Activated CD4-positive, alpha-beta memory T cell treated with anti-CD3 and anti-CD28 coated beads, Interleukin-2, amount 10 ng/mL, durations not matched to agents 7 days and 5 days (primary cell): Measurements from ENCODE around the gene OR51E2. TPM values are rescaled to one million over a fixed set of nuclear protein-coding genes. Genes with fewer than 3 reads are reported as not detected.

Experiments
- CTCF ChIA-PET: fragments of 350-600 bp; sonication (Branson Sonifier 250); formaldehyde crosslinking; loops from one replicate; lab custom pipeline; 2021; ENCODE audit warnings: antibody characterized with exemption, inconsistent platforms; lab: Charles Lee
- POLR2A ChIA-PET: fragments of 350-600 bp; sonication (Branson Sonifier 250); formaldehyde crosslinking; loops from one replicate; lab custom pipeline; 2021; ENCODE audit warnings: antibody characterized with exemption; lab: Charles Lee
- DNase-seq: peaks from one replicate; pipeline ENCODE4 v3.0.0-alpha.2; 2020
- H3K27ac Mint-ChIP-seq: one replicate; pipeline ENCODE4 v1.8.0; 2021; ENCODE audit warnings: mild to moderate bottlenecking, mixed read lengths
- H3K27me3 Mint-ChIP-seq: one replicate; pipeline ENCODE4 v1.8.0; 2021; ENCODE audit warnings: mixed read lengths
- H3K36me3 Mint-ChIP-seq: one replicate; pipeline ENCODE4 v1.8.0; 2021; ENCODE audit warnings: low read depth, mixed read lengths
- H3K4me1 Mint-ChIP-seq: one replicate; pipeline ENCODE4 v1.8.0; 2021; ENCODE audit warnings: mixed read lengths
- H3K4me3 Mint-ChIP-seq: one replicate; pipeline ENCODE4 v1.8.0; 2021; ENCODE audit warnings: mild to moderate bottlenecking, mixed read lengths
- H3K9me3 Mint-ChIP-seq: one replicate; pipeline ENCODE4 v1.8.0; 2021; ENCODE audit warnings: mixed read lengths
- total RNA-seq, 2 experiments: library from RNA; stranded (reverse); gene quantifications; one replicate each; pipeline ENCODE4 v1.2.3, GENCODE V29; 2021

The OR51E2 gene
- total RNA-seq, 2 experiments from 2014 or later, result not detected

DNA sequence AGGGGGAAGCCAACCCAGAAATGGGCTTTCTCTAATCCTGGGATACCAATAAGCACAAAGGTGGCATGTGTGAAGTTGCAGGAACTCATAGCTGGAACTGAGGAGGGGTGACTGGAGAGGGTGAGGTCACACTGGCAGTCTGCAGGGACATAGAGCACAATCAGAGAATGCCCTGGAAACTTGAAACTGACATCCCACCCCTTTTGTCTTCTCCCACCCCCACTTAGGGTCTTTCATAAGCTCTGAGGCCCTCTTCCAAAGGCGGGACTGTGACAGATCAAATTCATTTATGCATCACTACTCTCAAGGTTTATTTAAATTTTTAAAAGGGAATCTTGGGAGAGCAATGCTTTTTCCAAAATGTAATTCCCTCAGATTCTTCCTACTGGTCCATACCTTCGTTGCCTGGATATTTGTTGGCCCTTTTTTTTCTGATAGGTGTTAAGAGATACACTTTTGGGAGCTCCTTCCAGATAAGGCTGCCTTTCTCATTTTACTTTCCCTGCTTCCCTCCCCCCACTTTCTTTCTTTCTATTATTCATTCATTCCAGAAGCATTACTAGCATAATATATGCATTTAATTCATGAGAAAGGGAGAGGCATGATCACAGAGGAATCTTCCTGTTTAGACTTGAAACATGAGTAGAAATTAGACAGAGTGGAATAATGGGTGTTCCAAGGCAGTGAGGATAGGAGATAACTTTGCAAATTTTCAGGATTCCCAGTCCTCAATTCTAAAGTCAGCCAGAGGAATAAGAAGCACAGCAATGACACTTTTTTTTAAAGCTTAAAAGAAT, 14.8 kb downstream of the OR51E2 start:
- DNase-seq, result no peak
- Mint-ChIP-seq H3K4me3 (no peak overlapping the region), H3K4me1 (no peaks in the 10 kb centered on the region), H3K27ac (no peak overlapping the region), H3K27me3 (no peaks in the 10 kb centered on the region), H3K9me3 (no peaks in the 10 kb centered on the region), H3K36me3 (no peaks in the 10 kb centered on the region)
- ChIA-PET POLR2A (no interaction called here), CTCF (interaction anchor here (1.0 kb wide), 1 partner anchor 10 kb away, joined by 3 read pairs; no protein-coding TSS in a partner anchor)

DNA sequence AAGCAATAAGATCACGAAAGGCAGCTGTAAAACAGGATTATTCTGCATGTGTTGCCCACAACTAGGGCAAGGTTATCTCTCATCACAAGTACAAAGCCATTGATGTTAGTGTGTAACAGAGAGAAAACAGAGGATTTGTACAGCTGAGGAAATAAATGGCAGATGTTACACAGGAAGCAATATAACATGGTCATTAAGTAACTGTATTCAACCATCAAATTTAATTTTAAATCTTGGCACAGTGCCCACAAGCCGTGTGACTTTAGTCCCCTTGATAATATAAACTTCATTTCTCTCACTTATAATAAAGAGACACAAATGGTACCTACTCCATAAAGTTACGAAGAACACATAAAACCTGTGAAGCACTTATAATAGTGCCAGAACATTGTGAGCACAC, 17.3 kb downstream of the OR51E2 start:
- Mint-ChIP-seq H3K27me3 (no peaks in the 10 kb centered on the region), H3K27ac (no peak overlapping the region), H3K4me1 (no peaks in the 10 kb centered on the region), H3K4me3 (no peak overlapping the region), H3K36me3 (no peaks in the 10 kb centered on the region), H3K9me3 (no peaks in the 10 kb centered on the region)
- CTCF ChIA-PET, result no interaction called here
- POLR2A ChIA-PET, result no interaction called here
- no peak for DNase-seq

DNA sequence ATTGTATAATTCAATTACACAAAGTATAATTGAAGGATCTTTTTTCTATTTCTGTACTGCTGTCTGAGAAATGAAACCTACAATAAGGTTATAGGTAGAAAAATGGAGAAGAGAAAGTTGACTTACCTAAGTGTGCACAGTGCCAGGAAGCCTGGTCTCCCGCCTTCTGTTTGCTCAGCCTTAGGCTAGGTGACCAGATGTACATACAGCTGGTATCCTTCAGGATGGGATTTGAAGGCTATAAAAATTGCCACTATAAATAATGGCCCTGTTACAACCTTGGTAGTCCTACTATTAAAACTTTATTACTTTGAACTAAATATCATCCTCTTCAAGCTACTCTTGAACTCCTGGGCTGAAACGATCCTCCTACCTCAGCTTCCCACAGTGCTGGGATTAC, 19.7 kb downstream of the OR51E2 start:
- CTCF ChIA-PET, result no interaction called here
- Mint-ChIP-seq H3K27ac (no peak overlapping the region), H3K4me3 (no peak overlapping the region), H3K9me3 (no peaks in the 10 kb centered on the region), H3K36me3 (no peaks in the 10 kb centered on the region), H3K4me1 (no peaks in the 10 kb centered on the region), H3K27me3 (no peaks in the 10 kb centered on the region)
- POLR2A ChIA-PET, result no interaction called here
- no peak for DNase-seq

DNA sequence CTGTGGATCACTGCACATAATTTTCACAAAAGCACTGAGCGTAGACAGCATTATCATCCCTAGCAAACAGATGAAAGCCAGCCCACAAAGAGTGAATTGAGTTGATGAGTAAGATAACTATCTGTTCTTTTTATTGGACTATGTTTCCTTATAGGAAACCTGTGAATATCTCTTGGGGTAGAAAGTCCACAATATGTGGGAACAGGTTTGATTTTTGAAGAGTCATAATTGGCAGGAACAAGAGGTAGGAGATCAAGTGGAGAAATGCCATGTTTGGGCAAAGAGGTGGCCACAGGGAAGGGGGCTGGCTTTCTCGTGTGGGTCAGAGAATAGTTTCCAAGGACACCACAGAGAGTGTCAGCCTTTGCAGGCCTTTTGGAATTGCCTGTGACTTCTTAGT, 23.9 kb downstream of the OR51E2 start:
- Mint-ChIP-seq H3K27me3 (no peaks in the 10 kb centered on the region), H3K4me1 (no peaks in the 10 kb centered on the region), H3K36me3 (no peaks in the 10 kb centered on the region), H3K27ac (no peak overlapping the region), H3K9me3 (no peaks in the 10 kb centered on the region), H3K4me3 (no peak overlapping the region)
- DNase-seq, result no peak
- ChIA-PET CTCF (no interaction called here), POLR2A (no interaction called here)

DNA sequence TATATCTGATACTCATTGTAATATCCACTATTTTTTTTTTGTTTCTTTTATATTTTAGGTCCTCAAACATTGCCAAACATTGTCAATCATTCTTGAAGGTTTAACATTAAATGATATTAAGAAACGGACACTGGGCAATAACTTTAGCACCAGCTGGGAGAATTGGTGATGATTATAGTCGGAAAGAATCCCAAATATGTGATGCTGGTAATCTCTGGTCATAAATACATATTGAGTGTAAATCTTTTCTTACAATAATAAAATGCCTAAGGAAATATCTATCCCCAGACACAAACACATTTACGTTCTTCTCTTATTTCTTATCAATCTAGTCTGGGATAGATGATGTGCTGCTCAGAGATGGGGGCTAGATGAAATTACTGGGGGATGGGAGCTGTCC, 25.2 kb downstream of the OR51E2 start:
- no peak overlapping the region for H3K27ac Mint-ChIP-seq
- H3K9me3 Mint-ChIP-seq, result no peaks in the 10 kb centered on the region
- H3K27me3 Mint-ChIP-seq, result no peaks in the 10 kb centered on the region
- DNase-seq, result no peak
- POLR2A ChIA-PET, result no interaction called here
- no peaks in the 10 kb centered on the region for H3K4me1 Mint-ChIP-seq
- CTCF ChIA-PET, result interaction anchor here (1.2 kb wide), 1 partner anchor 35 kb away, joined by 4 read pairs; the partner anchor contains the start of gene OR51D1
- H3K4me3 Mint-ChIP-seq, result no peak overlapping the region
- H3K36me3 Mint-ChIP-seq, result no peaks in the 10 kb centered on the region

DNA sequence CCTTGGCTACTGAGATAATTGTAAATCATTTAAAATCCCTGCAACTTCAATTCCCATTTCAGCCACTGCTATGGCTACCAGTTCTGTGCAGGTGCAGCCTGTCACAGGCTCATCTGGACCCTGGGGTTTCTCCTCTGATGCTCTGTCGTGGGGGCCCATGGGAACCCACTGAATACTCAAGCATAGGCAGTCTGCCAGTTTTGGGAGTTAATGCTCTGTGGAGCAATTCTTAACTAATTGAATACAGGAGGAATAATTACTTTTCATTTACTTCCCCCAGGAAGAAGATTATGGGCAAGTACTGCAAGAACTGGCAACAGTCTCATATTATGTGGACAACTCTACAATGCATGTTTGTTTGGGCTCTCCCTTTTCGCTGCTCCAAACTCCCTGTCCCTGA, 25.9 kb downstream of the OR51E2 start:
- POLR2A ChIA-PET, result no interaction called here

DNA sequence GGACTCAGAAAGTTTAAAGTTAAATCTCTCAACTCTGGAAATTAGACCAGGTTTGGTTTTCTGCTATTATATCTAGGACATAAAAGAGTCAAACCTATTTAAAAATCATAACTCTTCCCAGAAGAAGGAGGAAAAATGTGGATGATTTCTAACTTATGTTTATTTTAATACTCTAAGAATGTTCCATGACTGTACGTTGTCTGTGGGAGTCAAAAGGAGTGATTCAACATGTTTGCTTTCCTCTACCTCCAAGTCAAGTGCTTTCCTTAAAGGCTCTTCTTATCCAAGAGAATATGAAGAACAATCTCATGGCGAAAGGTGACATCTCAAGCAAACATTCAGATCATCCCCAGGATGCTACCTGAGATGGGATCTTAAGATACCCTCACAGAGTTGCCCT, 32.2 kb downstream of the OR51E2 start:
- no peak overlapping the region for H3K4me3 Mint-ChIP-seq
- H3K36me3 Mint-ChIP-seq, result no peaks in the 10 kb centered on the region
- ChIA-PET CTCF (no interaction called here), POLR2A (no interaction called here)
- no peak overlapping the region for H3K27ac Mint-ChIP-seq
- H3K9me3 Mint-ChIP-seq, result no peaks in the 10 kb centered on the region
- no peak for DNase-seq
- no peaks in the 10 kb centered on the region for H3K4me1 Mint-ChIP-seq
- peaks cover 2% of the 10 kb centered on the region for H3K27me3 Mint-ChIP-seq

More for the DNA sequence above, 25.9 kb downstream of the OR51E2 start:
- no peaks in the 10 kb centered on the region for H3K4me1 Mint-ChIP-seq
- CTCF ChIA-PET, result interaction anchor here (1.2 kb wide), 1 partner anchor 35 kb away, joined by 4 read pairs; the partner anchor contains the start of gene OR51D1
- no peak overlapping the region for H3K4me3 Mint-ChIP-seq
- no peaks in the 10 kb centered on the region for H3K27me3 Mint-ChIP-seq
- DNase-seq, result no peak
- no peaks in the 10 kb centered on the region for H3K9me3 Mint-ChIP-seq
- no peaks in the 10 kb centered on the region for H3K36me3 Mint-ChIP-seq
- H3K27ac Mint-ChIP-seq, result no peak overlapping the region

DNA sequence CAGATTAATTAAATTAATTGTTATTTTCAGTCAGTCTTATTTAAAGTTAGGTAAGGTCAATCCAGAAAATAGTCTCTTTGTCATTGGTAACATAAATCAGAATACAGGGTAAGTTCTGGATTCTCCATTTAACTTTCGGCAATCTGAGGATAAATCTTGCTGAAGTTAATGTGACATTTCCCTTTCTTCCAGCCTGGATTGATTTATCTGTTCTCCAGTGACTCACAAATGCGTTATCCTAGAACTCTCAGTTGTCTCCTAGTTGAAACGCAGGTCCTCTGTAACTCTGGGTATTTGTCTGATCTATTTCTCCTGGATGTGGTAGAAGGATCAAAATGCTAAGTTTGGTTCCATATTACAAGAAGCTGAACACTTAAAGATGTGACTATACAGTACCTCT, 32.9 kb downstream of the OR51E2 start:
- Mint-ChIP-seq H3K36me3 (no peaks in the 10 kb centered on the region), H3K9me3 (no peaks in the 10 kb centered on the region), H3K4me1 (no peaks in the 10 kb centered on the region), H3K27me3 (peaks cover 2% of the 10 kb centered on the region), H3K4me3 (no peak overlapping the region), H3K27ac (no peak overlapping the region)
- ChIA-PET CTCF (no interaction called here), POLR2A (no interaction called here)
- no peak for DNase-seq

DNA sequence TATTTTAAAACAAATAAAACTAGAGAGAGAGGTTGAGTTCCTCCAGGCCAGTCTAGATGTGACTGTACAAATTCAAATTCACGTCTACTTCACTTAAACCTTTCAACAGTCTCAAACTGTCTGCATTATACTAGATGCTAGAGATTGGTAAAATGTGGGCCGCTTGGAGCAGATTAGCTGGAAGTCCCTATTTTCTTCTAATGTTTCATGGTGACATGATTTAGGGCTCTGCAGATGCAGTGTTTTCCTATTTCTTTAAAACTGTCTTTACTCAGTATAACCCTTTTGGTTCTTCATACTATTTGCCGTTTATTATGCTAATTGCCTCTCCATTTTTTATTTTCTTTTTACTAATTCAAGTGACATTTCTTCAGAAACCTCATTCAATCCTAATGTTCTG, 33.5 kb downstream of the OR51E2 start:
- Mint-ChIP-seq H3K4me1 (no peaks in the 10 kb centered on the region), H3K4me3 (no peak overlapping the region), H3K27ac (no peak overlapping the region), H3K9me3 (no peaks in the 10 kb centered on the region), H3K27me3 (peaks cover 2% of the 10 kb centered on the region), H3K36me3 (no peaks in the 10 kb centered on the region)
- ChIA-PET POLR2A (no interaction called here), CTCF (no interaction called here)
- no peak for DNase-seq

DNA sequence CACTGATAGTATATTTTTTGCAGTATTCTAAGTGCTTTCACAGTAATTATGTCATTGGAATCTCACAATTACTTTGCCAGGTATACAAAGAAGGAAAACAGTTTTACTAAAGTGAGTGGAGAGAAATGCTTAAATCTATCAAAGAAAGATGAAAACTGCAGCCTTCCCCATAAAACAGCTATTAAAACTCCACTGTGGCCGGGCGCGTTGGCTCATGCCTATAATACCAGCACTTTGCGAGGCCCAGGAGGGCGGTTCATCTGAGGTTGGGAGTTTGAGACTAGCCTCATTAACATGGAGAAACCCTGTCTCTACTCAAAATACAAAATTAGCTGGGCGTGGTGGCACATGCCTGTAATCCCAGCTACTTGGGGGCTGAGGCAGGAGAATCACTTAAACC, 34.8 kb downstream of the OR51E2 start:
- H3K4me3 Mint-ChIP-seq, result no peak overlapping the region
- DNase-seq, result no peak
- no peaks in the 10 kb centered on the region for H3K9me3 Mint-ChIP-seq
- no peaks in the 10 kb centered on the region for H3K36me3 Mint-ChIP-seq
- CTCF ChIA-PET, result no interaction called here
- peaks cover 2% of the 10 kb centered on the region for H3K27me3 Mint-ChIP-seq
- POLR2A ChIA-PET, result no interaction called here
- no peaks in the 10 kb centered on the region for H3K4me1 Mint-ChIP-seq
- H3K27ac Mint-ChIP-seq, result no peak overlapping the region

DNA sequence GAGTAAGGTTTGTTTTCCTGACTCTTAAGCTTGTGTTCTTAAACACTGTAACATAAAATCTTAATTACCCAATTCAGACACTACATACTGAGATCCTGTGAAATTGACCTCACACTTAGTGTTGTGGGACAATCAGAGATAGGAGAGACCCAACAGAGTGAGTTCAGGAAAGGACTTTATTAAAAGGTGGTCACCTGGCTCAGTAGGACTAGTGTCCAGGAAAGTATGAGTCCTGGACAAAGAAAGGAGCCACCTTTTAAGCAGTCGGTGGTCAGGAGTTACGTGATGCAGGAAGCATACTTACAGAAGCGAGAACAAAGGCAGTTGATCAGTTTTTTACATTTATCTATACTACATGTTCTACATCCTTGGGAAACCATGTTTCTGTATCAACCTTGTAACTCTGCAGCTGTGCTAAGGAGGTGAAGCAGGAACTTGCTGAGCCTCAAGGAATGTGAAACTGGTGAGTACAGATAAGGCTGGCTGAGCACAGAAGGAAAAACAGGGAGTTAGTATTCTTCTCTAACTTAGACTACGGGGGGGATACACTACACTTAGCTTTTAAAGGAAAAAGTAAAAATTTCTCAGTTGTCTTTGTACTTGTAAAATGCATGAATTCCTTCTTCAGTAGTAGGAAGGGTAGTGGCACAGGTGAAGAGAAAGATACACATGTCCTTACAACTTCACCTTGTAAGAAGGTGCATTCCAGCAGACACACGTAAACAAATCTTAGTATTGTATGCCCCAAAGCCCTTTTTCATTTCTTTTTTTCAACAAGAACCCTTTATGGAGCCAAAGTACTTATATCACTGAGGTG, 38.8 kb downstream of the OR51E2 start:
- DNase-seq, result no peak
- Mint-ChIP-seq H3K4me3 (no peak overlapping the region), H3K4me1 (no peaks in the 10 kb centered on the region), H3K9me3 (no peaks in the 10 kb centered on the region), H3K36me3 (no peaks in the 10 kb centered on the region), H3K27ac (no peak overlapping the region), H3K27me3 (peaks cover 2% of the 10 kb centered on the region)
- ChIA-PET CTCF (no interaction called here), POLR2A (interaction anchor here (0.7 kb wide), 1 partner anchor 11 kb away, joined by 3 read pairs; no protein-coding TSS in a partner anchor)

DNA sequence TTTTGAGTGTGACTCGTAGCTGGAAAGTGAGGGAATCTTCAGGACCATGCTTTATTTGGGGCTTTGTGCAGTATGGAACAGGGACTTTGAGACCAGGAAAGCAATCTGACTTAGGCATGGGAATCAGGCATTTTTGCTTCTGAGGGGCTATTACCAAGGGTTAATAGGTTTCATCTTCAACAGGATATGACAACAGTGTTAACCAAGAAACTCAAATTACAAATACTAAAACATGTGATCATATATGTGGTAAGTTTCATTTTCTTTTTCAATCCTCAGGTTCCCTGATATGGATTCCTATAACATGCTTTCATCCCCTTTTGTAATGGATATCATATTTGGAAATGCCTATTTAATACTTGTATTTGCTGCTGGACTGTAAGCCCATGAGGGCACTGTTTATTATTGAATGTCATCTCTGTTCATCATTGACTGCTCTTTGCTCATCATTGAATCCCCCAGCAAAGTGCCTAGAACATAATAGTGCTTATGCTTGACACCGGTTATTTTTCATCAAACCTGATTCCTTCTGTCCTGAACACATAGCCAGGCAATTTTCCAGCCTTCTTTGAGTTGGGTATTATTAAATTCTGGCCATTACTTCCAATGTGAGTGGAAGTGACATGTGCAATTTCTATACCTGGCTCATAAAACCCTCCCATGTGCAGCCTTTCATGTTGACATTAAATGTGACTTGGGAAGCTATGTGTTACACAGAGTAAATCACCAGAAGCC, 42.9 kb downstream of the OR51E2 start:
- no peaks in the 10 kb centered on the region for H3K4me1 Mint-ChIP-seq
- no peak for DNase-seq
- H3K36me3 Mint-ChIP-seq, result no peaks in the 10 kb centered on the region
- H3K9me3 Mint-ChIP-seq, result no peaks in the 10 kb centered on the region
- no peak overlapping the region for H3K4me3 Mint-ChIP-seq
- ChIA-PET POLR2A (no interaction called here), CTCF (no interaction called here)
- peaks cover 2% of the 10 kb centered on the region for H3K27me3 Mint-ChIP-seq
- no peak overlapping the region for H3K27ac Mint-ChIP-seq

DNA sequence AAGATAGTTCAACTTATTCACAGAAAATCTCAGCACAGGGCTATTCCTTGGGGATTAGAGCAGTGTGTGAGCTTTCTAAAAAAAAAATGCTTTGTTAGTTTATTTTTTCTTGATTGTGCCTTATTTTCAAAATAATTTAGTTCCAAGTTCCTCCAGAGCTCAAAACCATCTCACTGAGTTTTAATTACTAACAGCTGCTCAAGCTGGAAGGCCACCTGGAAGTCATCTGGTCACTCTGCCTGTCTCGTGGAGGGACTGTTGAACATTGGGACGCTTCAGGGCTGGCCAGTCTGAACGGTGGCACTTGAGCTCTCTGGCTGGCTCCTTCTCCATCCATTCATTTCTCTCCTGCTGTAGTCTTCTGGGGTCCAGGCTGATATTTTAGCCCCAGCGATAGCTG, 49.9 kb downstream of the OR51E2 start:
- no peak overlapping the region for H3K27ac Mint-ChIP-seq
- H3K4me1 Mint-ChIP-seq, result no peaks in the 10 kb centered on the region
- peaks cover 8% of the 10 kb centered on the region for H3K27me3 Mint-ChIP-seq
- CTCF ChIA-PET, result interaction anchor here (2.7 kb wide), 1 partner anchor 10 kb away, joined by 13 read pairs; the partner anchor contains the start of gene OR51D1
- no peaks in the 10 kb centered on the region for H3K36me3 Mint-ChIP-seq
- no peak overlapping the region for H3K4me3 Mint-ChIP-seq
- no peaks in the 10 kb centered on the region for H3K9me3 Mint-ChIP-seq
- DNase-seq, result no peak
- POLR2A ChIA-PET, result interaction anchor here (0.6 kb wide), 1 partner anchor 12 kb away, joined by 3 read pairs; no protein-coding TSS in a partner anchor
